IgD-negative memory B cell (primary cell): ENCODE data around the gene LGMN. TPM values are rescaled to one million over a fixed set of nuclear protein-coding genes. Genes with fewer than 3 reads are reported as not detected.
A peak's percentile ranks its signal among the peaks of the same experiment; 100 is the strongest.

Experiments
- H3K27ac Mint-ChIP-seq, 3 donors: one replicate each; pipeline ENCODE4 v1.8.0; 2020 to 2022; ENCODE audit warnings: mild to moderate bottlenecking in 3 of 3, mixed read lengths in 3 of 3, moderate library complexity in 1 of 3
- H3K27me3 Mint-ChIP-seq: one replicate; pipeline ENCODE4 v1.8.0; 2021; ENCODE audit warnings: mixed read lengths
- H3K36me3 Mint-ChIP-seq: one replicate; pipeline ENCODE4 v1.8.0; 2020; ENCODE audit warnings: mild to moderate bottlenecking, mixed read lengths
- H3K4me1 Mint-ChIP-seq, 3 donors: one replicate each; pipeline ENCODE4 v1.8.0; 2020 to 2022; ENCODE audit warnings: mixed read lengths in 3 of 3, mild to moderate bottlenecking in 1 of 3
- H3K4me3 Mint-ChIP-seq, 4 donors: one replicate each; pipeline ENCODE4 v1.8.0; 2020 to 2022; ENCODE audit warnings: mild to moderate bottlenecking in 4 of 4, mixed read lengths in 4 of 4, moderate library complexity in 3 of 4
- H3K9me3 Mint-ChIP-seq, 3 donors: one replicate each; pipeline ENCODE4 v1.8.0; 2020 to 2021; ENCODE audit warnings: mixed read lengths in 3 of 3, mild to moderate bottlenecking in 1 of 3
- polyA plus RNA-seq: library from polyadenylated mRNA; unstranded; fragments of 300-500 nt; fragmentation: Illumina TruSeq; gene quantifications from one replicate; pipeline ENCODE4 v1.2.3, GENCODE V29; 2021

Gene LGMN
- polyA plus RNA-seq, 1 donor from 2014 or later: 25.1 TPM

GRCh38 chr14:92704036-92704804, 44.2 kb downstream of the LGMN start:
- Mint-ChIP-seq H3K27me3 (no peaks in the 10 kb centered on the region), H3K9me3 (no peaks in the 10 kb centered on the region), H3K4me3 (peak overlapping the region; percentile 58 to 84 (median 65)), H3K4me1 (peaks cover 35 to 40% (median 38%) of the 10 kb centered on the region in 3 donors), H3K36me3 (peaks cover 2% of the 10 kb centered on the region), H3K27ac (peak overlapping the region; percentile 89 to 97 (median 97))

- H3K9me3 Mint-ChIP-seq: no peaks in the 10 kb centered on the region
- peak overlapping the region in 3 of 4 donors; percentile 21 to 84 (median 65) for H3K4me3 Mint-ChIP-seq
- H3K27me3 Mint-ChIP-seq: no peaks in the 10 kb centered on the region
- peak overlapping the region in 2 of 3 donors; percentile 97 for H3K27ac Mint-ChIP-seq
- peaks cover 39 to 41% (median 41%) of the 10 kb centered on the region in 3 donors for H3K4me1 Mint-ChIP-seq
- peaks cover 2% of the 10 kb centered on the region for H3K36me3 Mint-ChIP-seq
Measured at GRCh38 chr14:92703516-92703915, 44.9 kb downstream of the LGMN start.

GRCh38 chr14:92702441-92702918, 45.9 kb downstream of the LGMN start:
- H3K9me3 Mint-ChIP-seq: no peaks in the 10 kb centered on the region
- peak overlapping the region in 3 of 4 donors; percentile 41 to 89 (median 77) for H3K4me3 Mint-ChIP-seq
- H3K36me3 Mint-ChIP-seq: peaks cover 2% of the 10 kb centered on the region
- H3K4me1 Mint-ChIP-seq: peaks cover 45 to 51% (median 50%) of the 10 kb centered on the region in 3 donors
- H3K27ac Mint-ChIP-seq: peak overlapping the region; percentile 46 to 77 (median 72)
- H3K27me3 Mint-ChIP-seq: no peaks in the 10 kb centered on the region

- Mint-ChIP-seq H3K4me1 (peaks cover 48 to 54% (median 54%) of the 10 kb centered on the region in 3 donors), H3K36me3 (peaks cover 2% of the 10 kb centered on the region), H3K27ac (peak overlapping the region in 1 of 3 donors; percentile 46), H3K9me3 (no peaks in the 10 kb centered on the region), H3K4me3 (peak overlapping the region in 2 of 4 donors; percentile 41 to 89), H3K27me3 (no peaks in the 10 kb centered on the region)
Measured at GRCh38 chr14:92701826-92702225, 46.6 kb downstream of the LGMN start.

- Mint-ChIP-seq H3K9me3 (no peaks in the 10 kb centered on the region), H3K4me1 (peaks cover 41 to 49% (median 46%) of the 10 kb centered on the region in 3 donors)
Measured at GRCh38 chr14:92698393-92698792, 50.0 kb downstream of the LGMN start.

GRCh38 chr14:92696366-92696765, 52.1 kb downstream of the LGMN start:
- Mint-ChIP-seq H3K36me3 (no peaks in the 10 kb centered on the region), H3K9me3 (no peaks in the 10 kb centered on the region), H3K4me1 (peaks cover 26 to 35% (median 30%) of the 10 kb centered on the region in 3 donors), H3K27ac (peak overlapping the region in 2 of 3 donors; percentile 5 to 72), H3K4me3 (peak overlapping the region in 2 of 4 donors; percentile 56 to 83), H3K27me3 (no peaks in the 10 kb centered on the region)

More at GRCh38 chr14:92698393-92698792, 50.0 kb downstream of the LGMN start:
- Mint-ChIP-seq H3K36me3 (no peaks in the 10 kb centered on the region), H3K4me3 (no peak overlapping the region), H3K27me3 (no peaks in the 10 kb centered on the region), H3K27ac (peak overlapping the region in 1 of 3 donors; percentile 14)

GRCh38 chr14:92695562-92695961, 52.9 kb downstream of the LGMN start:
- Mint-ChIP-seq H3K27ac (peak overlapping the region in 1 of 3 donors; percentile 76), H3K4me1 (peaks cover 26 to 35% (median 27%) of the 10 kb centered on the region in 3 donors), H3K9me3 (no peaks in the 10 kb centered on the region), H3K36me3 (no peaks in the 10 kb centered on the region), H3K27me3 (no peaks in the 10 kb centered on the region), H3K4me3 (peak overlapping the region in 1 of 4 donors; percentile 28)

- H3K36me3 Mint-ChIP-seq: peaks cover 2% of the 10 kb centered on the region
- no peaks in the 10 kb centered on the region for H3K9me3 Mint-ChIP-seq
- peak overlapping the region in 1 of 4 donors; percentile 79 for H3K4me3 Mint-ChIP-seq
- peak overlapping the region in 1 of 3 donors; percentile 76 for H3K27ac Mint-ChIP-seq
- H3K4me1 Mint-ChIP-seq: peaks cover 22 to 35% (median 27%) of the 10 kb centered on the region in 3 donors
- H3K27me3 Mint-ChIP-seq: no peaks in the 10 kb centered on the region
Measured at GRCh38 chr14:92694807-92695206, 53.6 kb downstream of the LGMN start.

- Mint-ChIP-seq H3K9me3 (no peaks in the 10 kb centered on the region), H3K27ac (no peak overlapping the region), H3K4me3 (no peak overlapping the region), H3K4me1 (peaks cover 18 to 31% (median 23%) of the 10 kb centered on the region in 3 donors), H3K27me3 (no peaks in the 10 kb centered on the region), H3K36me3 (peaks cover 2% of the 10 kb centered on the region)
Measured at GRCh38 chr14:92693998-92694795, 54.2 kb downstream of the LGMN start.

GRCh38 chr14:92692822-92693226, 55.6 kb downstream of the LGMN start:
- H3K4me3 Mint-ChIP-seq: no peak overlapping the region
- no peaks in the 10 kb centered on the region for H3K9me3 Mint-ChIP-seq
- H3K4me1 Mint-ChIP-seq: peaks cover 13 to 20% (median 15%) of the 10 kb centered on the region in 3 donors
- H3K36me3 Mint-ChIP-seq: peaks cover 2% of the 10 kb centered on the region
- no peak overlapping the region for H3K27ac Mint-ChIP-seq
- H3K27me3 Mint-ChIP-seq: no peaks in the 10 kb centered on the region

- Mint-ChIP-seq H3K27ac (peak overlapping the region in 1 of 3 donors; percentile 39), H3K27me3 (no peaks in the 10 kb centered on the region), H3K9me3 (no peaks in the 10 kb centered on the region)
Measured at GRCh38 chr14:92690171-92691011, 58.0 kb downstream of the LGMN start.

GRCh38 chr14:92688434-92689375, 59.7 kb downstream of the LGMN start:
- Mint-ChIP-seq H3K27me3 (no peaks in the 10 kb centered on the region), H3K4me1 (no peaks in the 10 kb centered on the region), H3K36me3 (peaks cover 2% of the 10 kb centered on the region), H3K9me3 (no peaks in the 10 kb centered on the region), H3K27ac (no peak overlapping the region), H3K4me3 (no peak overlapping the region)

More at GRCh38 chr14:92690171-92691011, 58.0 kb downstream of the LGMN start:
- Mint-ChIP-seq H3K4me1 (peaks cover 0 to 5% (median 4%) of the 10 kb centered on the region in 3 donors), H3K36me3 (peaks cover 2% of the 10 kb centered on the region), H3K4me3 (no peak overlapping the region)

- Mint-ChIP-seq H3K27me3 (no peaks in the 10 kb centered on the region), H3K9me3 (no peaks in the 10 kb centered on the region), H3K27ac (no peak overlapping the region), H3K4me1 (no peaks in the 10 kb centered on the region), H3K4me3 (no peak overlapping the region), H3K36me3 (peaks cover 2% of the 10 kb centered on the region)
Measured at GRCh38 chr14:92687681-92688433, 60.6 kb downstream of the LGMN start.
